Activated CD4-positive, alpha-beta T cell treated with anti-CD3 and anti-CD28 coated beads for 36 hours (primary cell): ENCODE data around the gene TCF12. TPM values are rescaled to one million over a fixed set of nuclear protein-coding genes. Genes with fewer than 3 reads are reported as not detected.

ENCODE experiments used
- ATAC-seq: fragments of 200-7000 bp; cut with Tn5 transposase; one replicate; pipeline ENCODE4 v1.10.0; 2021; ENCODE audit warnings: mild to moderate bottlenecking, moderate library complexity
- CTCF ChIA-PET: fragments of 350-600 bp; sonication (Branson Sonifier 250); formaldehyde crosslinking; loops from one replicate; lab custom pipeline; 2021; ENCODE audit warnings: antibody characterized with exemption; lab: Charles Lee
- POLR2A ChIA-PET: fragments of 350-600 bp; sonication (Branson Sonifier 250); formaldehyde crosslinking; loops from one replicate; lab custom pipeline; 2021; ENCODE audit warnings: antibody characterized with exemption, inconsistent platforms; lab: Charles Lee
- DNase-seq: peaks from one replicate; pipeline ENCODE4 v3.0.0-alpha.2; 2020
- H3K27ac Mint-ChIP-seq: one replicate; pipeline ENCODE4 v1.8.0; 2021; ENCODE audit warnings: mixed read lengths
- H3K27me3 Mint-ChIP-seq: one replicate; pipeline ENCODE4 v1.8.0; 2021; ENCODE audit warnings: mixed read lengths
- H3K36me3 Mint-ChIP-seq: one replicate; pipeline ENCODE4 v1.8.0; 2021; ENCODE audit warnings: low read depth, mixed read lengths
- H3K4me1 Mint-ChIP-seq: one replicate; pipeline ENCODE4 v1.8.0; 2021; ENCODE audit warnings: mixed read lengths
- H3K4me3 Mint-ChIP-seq: one replicate; pipeline ENCODE4 v1.8.0; 2021; ENCODE audit warnings: mild to moderate bottlenecking, moderate library complexity, mixed read lengths
- H3K9me3 Mint-ChIP-seq: one replicate; pipeline ENCODE4 v1.8.0; 2021; ENCODE audit warnings: low read depth, mixed read lengths
- intact Hi-C, 2 experiments: fragments of 100-400 bp; cut with DNase I in 1 of 2; cut with micrococcal nuclease in 1 of 2; formaldehyde crosslinking; loops; one replicate each; pipeline versions ENCODE4 v1.14.2 to v1.15.1; 2022 to 2024; cut with DNase I, micrococcal nuclease
- total RNA-seq, 2 experiments: library from RNA; stranded (reverse); gene quantifications; one replicate each; pipeline ENCODE4 v1.2.3, GENCODE V29; 2021

TCF12 gene
- total RNA-seq, 2 experiments from 2014 or later: 61.1 to 74.9 TPM

GRCh38 chr15:57218826-57219576 lies 300.6 kb downstream of the TCF12 start:
- no peak for ATAC-seq
- POLR2A ChIA-PET: no interaction called here

GRCh38 chr15:57220205-57220604 lies 301.8 kb downstream of the TCF12 start:
- H3K36me3 Mint-ChIP-seq: no peaks in the 10 kb centered on the region
- H3K4me1 Mint-ChIP-seq: peaks cover 39% of the 10 kb centered on the region
- H3K27me3 Mint-ChIP-seq: no peaks in the 10 kb centered on the region
- no peak for ATAC-seq
- CTCF ChIA-PET: interaction anchor here (1.5 kb wide), 1 partner anchor 11 kb away, joined by 4 read pairs; no protein-coding TSS in a partner anchor
- POLR2A ChIA-PET: no interaction called here
- no peak for DNase-seq
- H3K27ac Mint-ChIP-seq: no peak overlapping the region
- H3K4me3 Mint-ChIP-seq: no peak overlapping the region
- no peaks in the 10 kb centered on the region for H3K9me3 Mint-ChIP-seq
- intact Hi-C loops: no loop called here

More at GRCh38 chr15:57218826-57219576, 300.6 kb downstream of the TCF12 start:
- CTCF ChIA-PET: interaction anchor here (0.6 to 1.8 kb wide), 4 partner anchors 16 to 457 kb away, joined by 3 to 6 read pairs (median 3); no protein-coding TSS in a partner anchor
- Mint-ChIP-seq H3K27ac (no peak overlapping the region), H3K36me3 (no peaks in the 10 kb centered on the region), H3K27me3 (no peaks in the 10 kb centered on the region), H3K4me1 (peaks cover 33% of the 10 kb centered on the region), H3K9me3 (no peaks in the 10 kb centered on the region), H3K4me3 (no peak overlapping the region)
- intact Hi-C loops: no loop called here
- no peak for DNase-seq

- H3K4me3 Mint-ChIP-seq: no peak overlapping the region
- H3K27me3 Mint-ChIP-seq: no peaks in the 10 kb centered on the region
- no peaks in the 10 kb centered on the region for H3K36me3 Mint-ChIP-seq
- POLR2A ChIA-PET: no interaction called here
- peaks cover 36% of the 10 kb centered on the region for H3K4me1 Mint-ChIP-seq
- intact Hi-C loops: no loop called here
- no peak overlapping the region for H3K27ac Mint-ChIP-seq
- no peak for ATAC-seq
- H3K9me3 Mint-ChIP-seq: no peaks in the 10 kb centered on the region
- no peak for DNase-seq
- CTCF ChIA-PET: interaction anchor here (1.5 kb wide), 1 partner anchor 12 kb away, joined by 4 read pairs; no protein-coding TSS in a partner anchor
These were observed 302.7 kb downstream of the TCF12 start for GRCh38 chr15:57221134-57221533.

GRCh38 chr15:57223345-57223744 lies 304.9 kb downstream of the TCF12 start:
- no peak for ATAC-seq
- no peak overlapping the region for H3K4me3 Mint-ChIP-seq
- POLR2A ChIA-PET: interaction anchor here (0.6 kb wide), 1 partner anchor 36 kb away, joined by 5 read pairs; no protein-coding TSS in a partner anchor
- no peaks in the 10 kb centered on the region for H3K27me3 Mint-ChIP-seq
- CTCF ChIA-PET: interaction anchor here (1.5 kb wide), 1 partner anchor 77 kb away, joined by 4 read pairs; no protein-coding TSS in a partner anchor
- no peaks in the 10 kb centered on the region for H3K36me3 Mint-ChIP-seq
- H3K9me3 Mint-ChIP-seq: no peaks in the 10 kb centered on the region
- peaks cover 36% of the 10 kb centered on the region for H3K4me1 Mint-ChIP-seq
- no peak overlapping the region for H3K27ac Mint-ChIP-seq
- no peak for DNase-seq
- intact Hi-C loops: no loop called here

GRCh38 chr15:57223887-57224286 lies 305.4 kb downstream of the TCF12 start:
- DNase-seq (no peak), ATAC-seq (no peak)
- no peak overlapping the region for H3K4me3 Mint-ChIP-seq
- no peaks in the 10 kb centered on the region for H3K27me3 Mint-ChIP-seq
- H3K4me1 Mint-ChIP-seq: peaks cover 31% of the 10 kb centered on the region
- intact Hi-C loops: no loop called here
- POLR2A ChIA-PET: no interaction called here
- H3K36me3 Mint-ChIP-seq: no peaks in the 10 kb centered on the region
- H3K27ac Mint-ChIP-seq: no peak overlapping the region
- no peaks in the 10 kb centered on the region for H3K9me3 Mint-ChIP-seq
- CTCF ChIA-PET: no interaction called here

GRCh38 chr15:57224664-57225063 lies 306.2 kb downstream of the TCF12 start:
- H3K36me3 Mint-ChIP-seq: no peaks in the 10 kb centered on the region
- peaks cover 26% of the 10 kb centered on the region for H3K4me1 Mint-ChIP-seq
- intact Hi-C loops: no loop called here
- ChIA-PET CTCF (no interaction called here), POLR2A (no interaction called here)
- H3K4me3 Mint-ChIP-seq: no peak overlapping the region
- H3K9me3 Mint-ChIP-seq: no peaks in the 10 kb centered on the region
- no peak overlapping the region for H3K27ac Mint-ChIP-seq
- no peaks in the 10 kb centered on the region for H3K27me3 Mint-ChIP-seq
- ATAC-seq (no peak), DNase-seq (no peak)

GRCh38 chr15:57227166-57227565 lies 308.7 kb downstream of the TCF12 start:
- Mint-ChIP-seq H3K27me3 (no peaks in the 10 kb centered on the region), H3K9me3 (no peaks in the 10 kb centered on the region), H3K4me3 (no peak overlapping the region), H3K27ac (no peak overlapping the region), H3K4me1 (peaks cover 26% of the 10 kb centered on the region), H3K36me3 (no peaks in the 10 kb centered on the region)
- ChIA-PET POLR2A (interaction anchor here (0.6 kb wide), 1 partner anchor 317 kb away, joined by 3 read pairs; no protein-coding TSS in a partner anchor), CTCF (no interaction called here)
- intact Hi-C loops: no loop called here
- no peak for DNase-seq
- no peak for ATAC-seq

- Mint-ChIP-seq H3K36me3 (peaks cover 2% of the 10 kb centered on the region), H3K9me3 (no peaks in the 10 kb centered on the region), H3K27me3 (no peaks in the 10 kb centered on the region), H3K4me1 (peaks cover 23% of the 10 kb centered on the region), H3K27ac (no peak overlapping the region), H3K4me3 (no peak overlapping the region)
- DNase-seq: no peak
- no peak for ATAC-seq
- intact Hi-C loops: no loop called here
- ChIA-PET CTCF (no interaction called here), POLR2A (no interaction called here)
These were observed 309.5 kb downstream of the TCF12 start for GRCh38 chr15:57227899-57228298.

- Mint-ChIP-seq H3K27ac (no peak overlapping the region), H3K27me3 (no peaks in the 10 kb centered on the region), H3K9me3 (no peaks in the 10 kb centered on the region), H3K4me3 (no peak overlapping the region), H3K4me1 (peaks cover 23% of the 10 kb centered on the region), H3K36me3 (peaks cover 3% of the 10 kb centered on the region)
- DNase-seq (no peak), ATAC-seq (no peak)
- ChIA-PET POLR2A (no interaction called here), CTCF (no interaction called here)
- intact Hi-C loops: no loop called here
These were observed 310.0 kb downstream of the TCF12 start for GRCh38 chr15:57228395-57228794.

GRCh38 chr15:57229051-57229450 lies 310.6 kb downstream of the TCF12 start:
- H3K9me3 Mint-ChIP-seq: no peaks in the 10 kb centered on the region
- H3K4me3 Mint-ChIP-seq: no peak overlapping the region
- intact Hi-C loops: no loop called here
- CTCF ChIA-PET: no interaction called here
- H3K27ac Mint-ChIP-seq: no peak overlapping the region
- peaks cover 9% of the 10 kb centered on the region for H3K36me3 Mint-ChIP-seq
- H3K27me3 Mint-ChIP-seq: no peaks in the 10 kb centered on the region
- ATAC-seq (no peak), DNase-seq (no peak)
- POLR2A ChIA-PET: no interaction called here
- peaks cover 17% of the 10 kb centered on the region for H3K4me1 Mint-ChIP-seq

- Mint-ChIP-seq H3K4me1 (peaks cover 12% of the 10 kb centered on the region), H3K36me3 (peaks cover 17% of the 10 kb centered on the region), H3K27ac (no peak overlapping the region), H3K27me3 (no peaks in the 10 kb centered on the region), H3K9me3 (no peaks in the 10 kb centered on the region), H3K4me3 (no peak overlapping the region)
- POLR2A ChIA-PET: no interaction called here
- intact Hi-C loops: no loop called here
- DNase-seq: no peak
- no peak for ATAC-seq
- CTCF ChIA-PET: interaction anchor here (0.6 kb wide), 1 partner anchor 608 kb away, joined by 3 read pairs; no protein-coding TSS in a partner anchor
These were observed 313.1 kb downstream of the TCF12 start for GRCh38 chr15:57231559-57231958.

- no peak overlapping the region for H3K4me3 Mint-ChIP-seq
- H3K36me3 Mint-ChIP-seq: peaks cover 23% of the 10 kb centered on the region
- ATAC-seq (no peak), DNase-seq (no peak)
- ChIA-PET POLR2A (interaction anchor here (0.7 kb wide), 1 partner anchor 11 kb away, joined by 3 read pairs; no protein-coding TSS in a partner anchor), CTCF (no interaction called here)
- intact Hi-C loops: no loop called here
- no peak overlapping the region for H3K27ac Mint-ChIP-seq
- no peaks in the 10 kb centered on the region for H3K4me1 Mint-ChIP-seq
- H3K27me3 Mint-ChIP-seq: no peaks in the 10 kb centered on the region
- H3K9me3 Mint-ChIP-seq: no peaks in the 10 kb centered on the region
These were observed 315.7 kb downstream of the TCF12 start for GRCh38 chr15:57234156-57234555.
